WERI-Rb-1 (cell line): ENCODE results near the gene GLT8D1.
A peak's percentile ranks its signal among the peaks of the same experiment; 100 is the strongest.

Experiments
- DNase-seq: peaks from one replicate; pipeline ENCODE4 v3.0.0-alpha.2; 2020
- H3K27ac ChIP-seq: fragments of 250-450 bp; sonication (Bioruptor Pico); 2 replicates; pipeline ENCODE4 v1.5.1; 2020; ENCODE audit warnings: mild to moderate bottlenecking, moderate library complexity
- H3K27me3 ChIP-seq: fragments of 250-450 bp; sonication (Bioruptor Pico); 2 replicates; pipeline ENCODE4 v1.5.1; 2021; ENCODE audit warnings: mild to moderate bottlenecking, low read depth, moderate library complexity; ENCODE audit not compliant: insufficient read depth, severe bottlenecking
- H3K36me3 ChIP-seq: fragments of 250-450 bp; sonication (Bioruptor Pico); 2 replicates; pipeline ENCODE4 v1.5.1; 2020; ENCODE audit warnings: mild to moderate bottlenecking, moderate library complexity
- H3K4me3 ChIP-seq: 2 replicates; pipeline ENCODE4 v1.5.1; 2011; ENCODE audit warnings: low read depth, mild to moderate bottlenecking, control low read depth, low read length
- H3K9me3 ChIP-seq: fragments of 250-450 bp; sonication (Bioruptor Pico); 2 replicates; pipeline ENCODE4 v1.5.1; 2021; ENCODE audit warnings: mild to moderate bottlenecking, moderate library complexity; ENCODE audit not compliant: severe bottlenecking
- CTCF ChIP-seq: IDR thresholded peaks from 2 replicates; pipeline ENCODE4 v1.5.1; 2011; ENCODE audit warnings: low read depth, mild to moderate bottlenecking, control low read depth, inconsistent platforms, low read length

GLT8D1 gene

GRCh38 chr3:52688266-52688665, 17.3 kb downstream of the GLT8D1 start:
- Histone ChIP-seq H3K27ac (no peak overlapping the region; the same call in 1 of the 2 replicates), H3K4me3 (no peak overlapping the region), H3K9me3 (no peaks in the 10 kb centered on the region), H3K27me3 (no peaks in the 10 kb centered on the region), H3K36me3 (peaks cover 69% of the 10 kb centered on the region)
- no peak for DNase-seq
- TF ChIP-seq CTCF, result no peak

GRCh38 chr3:52685709-52686691, 19.6 kb downstream of the GLT8D1 start, which contains the start of the genes GNL3 and PBRM1:
TSS of gene GNL3 (plus strand) at chr3:52686032. CDS start at chr3:52686093, 61 bp downstream.
TSS of gene PBRM1 (minus strand) at chr3:52685913.
- Histone ChIP-seq H3K9me3 (no peaks in the 10 kb centered on the region), H3K27me3 (no peaks in the 10 kb centered on the region), H3K4me3 (peak within 1 kb of the TSS; percentile 90), H3K27ac (peak within 1 kb of the TSS; percentile 95), H3K36me3 (peaks cover 58% of the 10 kb centered on the region)
- no peak for TF ChIP-seq CTCF
- DNase-seq, result peak; percentile 93

GRCh38 chr3:52685285-52685708, 20.3 kb downstream of the GLT8D1 start:
- Histone ChIP-seq H3K4me3 (peak overlapping the region; percentile 87), H3K36me3 (peaks cover 58% of the 10 kb centered on the region), H3K9me3 (no peaks in the 10 kb centered on the region), H3K27ac (peak overlapping the region; percentile 95), H3K27me3 (no peaks in the 10 kb centered on the region)
- TF ChIP-seq CTCF, result no peak
- peak; percentile 88 for DNase-seq

- Histone ChIP-seq H3K9me3 (no peaks in the 10 kb centered on the region), H3K27ac (no peak overlapping the region), H3K36me3 (peaks cover 58% of the 10 kb centered on the region), H3K27me3 (no peaks in the 10 kb centered on the region), H3K4me3 (no peak overlapping the region)
- no peak for DNase-seq
- TF ChIP-seq CTCF, result no peak
These were observed 21.4 kb downstream of the GLT8D1 start for GRCh38 chr3:52684184-52684583.

- H3K27me3 ChIP-seq, result no peaks in the 10 kb centered on the region
- H3K27ac ChIP-seq, result no peak overlapping the region
- no peaks in the 10 kb centered on the region for H3K9me3 ChIP-seq
- peaks cover 58% of the 10 kb centered on the region for H3K36me3 ChIP-seq
- no peak for TF ChIP-seq CTCF
- DNase-seq, result no peak
- H3K4me3 ChIP-seq, result no peak overlapping the region
These were observed 22.0 kb downstream of the GLT8D1 start for GRCh38 chr3:52683611-52684010.
